SK-N-SH treated with all-trans-retinoic acid at 6 μM for 48 hours (cell line): ENCODE measurements around the gene PPARG.

Source experiments
- ATAC-seq: fragments of 200-7000 bp; cut with Tn5 transposase; 3 replicates; pipeline ENCODE4 v1.9.1; 2020; ENCODE audit warnings: mild to moderate bottlenecking, moderate library complexity
- ARNTL ChIP-seq: fragments of 450-650 bp; formaldehyde crosslinking; IDR thresholded peaks from 2 replicates; pipeline ENCODE4 v1.5.0; 2020; ENCODE audit warnings: low read depth, mild to moderate bottlenecking, moderate library complexity, borderline replicate concordance
- BACH2 ChIP-seq: fragments of 250-450 bp; sonication (Bioruptor Pico); IDR thresholded peaks from 2 replicates; pipeline ENCODE4 v1.9.0; 2021; ENCODE audit warnings: mild to moderate bottlenecking, borderline replicate concordance
- CSDC2 ChIP-seq: fragments of 250-450 bp; sonication (Bioruptor Pico); IDR thresholded peaks from 2 replicates; pipeline ENCODE4 v1.5.0; 2020; ENCODE audit warnings: mild to moderate bottlenecking, moderate library complexity
- ESRRG ChIP-seq: fragments of 250-450 bp; sonication (Bioruptor Pico); IDR thresholded peaks from 2 replicates; pipeline ENCODE4 v1.6.1; 2021; ENCODE audit warnings: mild to moderate bottlenecking
- ISL1 ChIP-seq: fragments of 250-450 bp; sonication (Bioruptor Pico); IDR thresholded peaks from 2 replicates; pipeline ENCODE4 v2.1.2; 2022; ENCODE audit warnings: mild to moderate bottlenecking, moderate library complexity
- OSR1 ChIP-seq: fragments of 250-450 bp; sonication (Bioruptor Pico); IDR thresholded peaks from 2 replicates; pipeline ENCODE4 v1.8.0; 2022; ENCODE audit warnings: moderate library complexity, mild to moderate bottlenecking, inconsistent platforms
- PPARA ChIP-seq: fragments of 250-450 bp; sonication (Bioruptor Pico); IDR thresholded peaks from 2 replicates; pipeline ENCODE4 v1.5.0; 2020; ENCODE audit warnings: mild to moderate bottlenecking, borderline replicate concordance
- SNAI2 ChIP-seq: fragments of 250-450 bp; sonication (Bioruptor Pico); IDR thresholded peaks from 2 replicates; pipeline ENCODE4 v1.5.0; 2020; ENCODE audit warnings: mild to moderate bottlenecking, moderate library complexity
- TCF4 ChIP-seq: fragments of 250-450 bp; sonication (Bioruptor Pico); IDR thresholded peaks from 2 replicates; pipeline ENCODE4 v1.8.0; 2021; ENCODE audit warnings: mild to moderate bottlenecking, moderate library complexity, borderline replicate concordance
- TOX ChIP-seq: fragments of 250-450 bp; sonication (Bioruptor Pico); IDR thresholded peaks from 2 replicates; pipeline ENCODE4 v1.8.0; 2021; ENCODE audit warnings: mild to moderate bottlenecking, moderate library complexity, borderline replicate concordance
- ZC3H10 ChIP-seq: fragments of 250-450 bp; sonication (Bioruptor Pico); IDR thresholded peaks from 2 replicates; pipeline ENCODE4 v1.5.1; 2021; ENCODE audit warnings: mild to moderate bottlenecking, moderate library complexity
- ZNF565 ChIP-seq: fragments of 450-650 bp; formaldehyde crosslinking; conservative IDR thresholded peaks from 2 replicates; pipeline ENCODE4 v1.5.0; 2020; ENCODE audit warnings: low read depth, mild to moderate bottlenecking, moderate library complexity
- ZNF70 ChIP-seq: fragments of 450-650 bp; formaldehyde crosslinking; IDR thresholded peaks from 2 replicates; pipeline ENCODE4 v1.5.0; 2020; ENCODE audit warnings: mild to moderate bottlenecking, moderate library complexity
- ZNF8 ChIP-seq: fragments of 450-650 bp; formaldehyde crosslinking; IDR thresholded peaks from 2 replicates; pipeline ENCODE4 v1.5.0; 2020; ENCODE audit warnings: mild to moderate bottlenecking, moderate library complexity
- TF ChIP-seq, protein P1 (sequence below): fragments of 250-450 bp; sonication (Bioruptor Pico); IDR thresholded peaks from 2 replicates; pipeline ENCODE4 v1.5.1; 2021; ENCODE audit warnings: mild to moderate bottlenecking, moderate library complexity
- TF ChIP-seq, protein P2 (sequence below): fragments of 250-450 bp; sonication (Bioruptor Pico); IDR thresholded peaks from 2 replicates; pipeline ENCODE4 v1.5.1; 2020; ENCODE audit warnings: low read depth, mild to moderate bottlenecking, moderate library complexity
- TF ChIP-seq, protein P3 (sequence below): fragments of 250-450 bp; sonication (Bioruptor Pico); IDR thresholded peaks from 2 replicates; pipeline ENCODE4 v1.5.0; 2020; ENCODE audit warnings: mild to moderate bottlenecking, moderate library complexity
- TF ChIP-seq, protein P4 (sequence below): fragments of 250-450 bp; sonication (Bioruptor Pico); IDR thresholded peaks from 2 replicates; pipeline ENCODE4 v1.8.0; 2020; ENCODE audit warnings: mild to moderate bottlenecking, moderate library complexity, borderline replicate concordance
- TF ChIP-seq, protein P5 (sequence below): fragments of 250-450 bp; sonication (Bioruptor Pico); IDR thresholded peaks from 2 replicates; pipeline ENCODE4 v1.8.0; 2021; ENCODE audit warnings: low read depth, mild to moderate bottlenecking, moderate library complexity, borderline replicate concordance

The PPARG gene

DNA sequence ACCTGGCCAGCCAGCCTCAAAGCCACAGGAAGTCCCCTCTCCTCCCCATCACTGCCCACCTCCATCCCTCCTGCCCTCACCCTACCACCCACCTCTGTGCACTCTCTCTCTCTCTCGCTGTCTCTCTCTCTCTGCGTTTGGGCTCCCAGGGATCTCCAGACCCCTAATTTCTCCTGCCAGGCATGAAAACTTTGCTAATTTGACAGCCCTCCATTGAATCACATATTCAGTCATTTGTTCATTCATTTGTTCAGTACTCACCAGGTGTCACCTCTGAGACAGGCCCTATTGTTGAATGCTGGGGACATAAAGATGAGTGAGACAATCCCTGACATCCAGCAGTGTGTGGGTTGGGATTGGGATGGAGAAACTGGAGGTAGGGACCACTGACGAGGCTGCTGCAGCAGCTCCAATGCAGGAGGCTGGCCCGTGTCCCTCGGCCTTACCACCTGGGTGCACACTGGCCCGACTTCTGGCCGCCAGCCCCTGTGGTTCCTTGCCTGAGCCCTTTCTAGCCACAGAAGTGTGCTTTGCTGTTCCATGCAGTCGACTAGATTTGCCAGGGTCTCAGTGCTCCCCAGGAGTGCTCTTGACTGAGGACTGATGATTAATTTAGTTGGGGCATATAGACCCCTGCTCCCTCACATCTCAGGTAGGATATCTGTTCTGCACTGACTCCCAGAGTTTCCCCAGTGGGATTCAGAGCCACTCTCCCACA is 156.8 kb downstream of the PPARG start:
- TF ChIP-seq, protein P1, sequence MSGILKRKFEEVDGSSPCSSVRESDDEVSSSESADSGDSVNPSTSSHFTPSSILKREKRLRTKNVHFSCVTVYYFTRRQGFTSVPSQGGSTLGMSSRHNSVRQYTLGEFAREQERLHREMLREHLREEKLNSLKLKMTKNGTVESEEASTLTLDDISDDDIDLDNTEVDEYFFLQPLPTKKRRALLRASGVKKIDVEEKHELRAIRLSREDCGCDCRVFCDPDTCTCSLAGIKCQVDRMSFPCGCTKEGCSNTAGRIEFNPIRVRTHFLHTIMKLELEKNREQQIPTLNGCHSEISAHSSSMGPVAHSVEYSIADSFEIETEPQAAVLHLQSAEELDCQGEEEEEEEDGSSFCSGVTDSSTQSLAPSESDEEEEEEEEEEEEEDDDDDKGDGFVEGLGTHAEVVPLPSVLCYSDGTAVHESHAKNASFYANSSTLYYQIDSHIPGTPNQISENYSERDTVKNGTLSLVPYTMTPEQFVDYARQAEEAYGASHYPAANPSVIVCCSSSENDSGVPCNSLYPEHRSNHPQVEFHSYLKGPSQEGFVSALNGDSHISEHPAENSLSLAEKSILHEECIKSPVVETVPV: no peak
- no peak for TF ChIP-seq ARNTL (CRISPR knock-in tag)
- TF ChIP-seq, protein P2, sequence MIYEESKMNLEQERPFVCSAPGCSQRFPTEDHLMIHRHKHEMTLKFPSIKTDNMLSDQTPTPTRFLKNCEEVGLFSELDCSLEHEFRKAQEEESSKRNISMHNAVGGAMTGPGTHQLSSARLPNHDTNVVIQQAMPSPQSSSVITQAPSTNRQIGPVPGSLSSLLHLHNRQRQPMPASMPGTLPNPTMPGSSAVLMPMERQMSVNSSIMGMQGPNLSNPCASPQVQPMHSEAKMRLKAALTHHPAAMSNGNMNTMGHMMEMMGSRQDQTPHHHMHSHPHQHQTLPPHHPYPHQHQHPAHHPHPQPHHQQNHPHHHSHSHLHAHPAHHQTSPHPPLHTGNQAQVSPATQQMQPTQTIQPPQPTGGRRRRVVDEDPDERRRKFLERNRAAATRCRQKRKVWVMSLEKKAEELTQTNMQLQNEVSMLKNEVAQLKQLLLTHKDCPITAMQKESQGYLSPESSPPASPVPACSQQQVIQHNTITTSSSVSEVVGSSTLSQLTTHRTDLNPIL: no peak
- TF ChIP-seq ZNF565 (CRISPR knock-in tag): no peak
- no peak for TF ChIP-seq TOX
- no peak for TF ChIP-seq CSDC2
- TF ChIP-seq PPARA (CRISPR knock-in tag): no peak
- no peak for TF ChIP-seq ESRRG (CRISPR knock-in tag)
- no peak for TF ChIP-seq OSR1
- no peak for ATAC-seq

DNA sequence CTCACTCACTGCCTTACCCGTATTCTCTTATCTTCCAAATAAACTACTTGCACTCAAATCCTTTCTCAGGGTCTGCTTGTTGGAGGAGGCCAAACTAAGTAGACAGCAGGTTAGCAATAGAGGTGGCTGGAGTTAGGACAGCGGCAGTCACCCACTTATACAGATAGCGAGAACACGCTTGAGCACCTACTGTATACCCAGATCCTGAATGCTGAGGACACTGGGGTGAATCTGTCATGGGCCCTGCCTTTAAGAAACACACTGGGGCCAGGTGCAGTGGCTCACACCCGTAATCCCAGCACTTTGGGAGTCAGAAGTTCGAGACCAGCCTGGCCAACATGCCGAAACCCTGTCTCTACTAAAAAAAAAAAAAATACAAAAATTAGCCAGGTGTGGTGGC is 157.4 kb downstream of the PPARG start:
- TF ChIP-seq, protein P1: no peak
- TF ChIP-seq, protein P3, sequence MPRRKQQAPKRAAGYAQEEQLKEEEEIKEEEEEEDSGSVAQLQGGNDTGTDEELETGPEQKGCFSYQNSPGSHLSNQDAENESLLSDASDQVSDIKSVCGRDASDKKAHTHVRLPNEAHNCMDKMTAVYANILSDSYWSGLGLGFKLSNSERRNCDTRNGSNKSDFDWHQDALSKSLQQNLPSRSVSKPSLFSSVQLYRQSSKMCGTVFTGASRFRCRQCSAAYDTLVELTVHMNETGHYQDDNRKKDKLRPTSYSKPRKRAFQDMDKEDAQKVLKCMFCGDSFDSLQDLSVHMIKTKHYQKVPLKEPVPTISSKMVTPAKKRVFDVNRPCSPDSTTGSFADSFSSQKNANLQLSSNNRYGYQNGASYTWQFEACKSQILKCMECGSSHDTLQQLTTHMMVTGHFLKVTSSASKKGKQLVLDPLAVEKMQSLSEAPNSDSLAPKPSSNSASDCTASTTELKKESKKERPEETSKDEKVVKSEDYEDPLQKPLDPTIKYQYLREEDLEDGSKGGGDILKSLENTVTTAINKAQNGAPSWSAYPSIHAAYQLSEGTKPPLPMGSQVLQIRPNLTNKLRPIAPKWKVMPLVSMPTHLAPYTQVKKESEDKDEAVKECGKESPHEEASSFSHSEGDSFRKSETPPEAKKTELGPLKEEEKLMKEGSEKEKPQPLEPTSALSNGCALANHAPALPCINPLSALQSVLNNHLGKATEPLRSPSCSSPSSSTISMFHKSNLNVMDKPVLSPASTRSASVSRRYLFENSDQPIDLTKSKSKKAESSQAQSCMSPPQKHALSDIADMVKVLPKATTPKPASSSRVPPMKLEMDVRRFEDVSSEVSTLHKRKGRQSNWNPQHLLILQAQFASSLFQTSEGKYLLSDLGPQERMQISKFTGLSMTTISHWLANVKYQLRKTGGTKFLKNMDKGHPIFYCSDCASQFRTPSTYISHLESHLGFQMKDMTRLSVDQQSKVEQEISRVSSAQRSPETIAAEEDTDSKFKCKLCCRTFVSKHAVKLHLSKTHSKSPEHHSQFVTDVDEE (CRISPR knock-in tag): no peak
- TF ChIP-seq ZC3H10 (CRISPR knock-in tag): no peak
- TF ChIP-seq BACH2 (CRISPR knock-in tag): no peak
- TF ChIP-seq SNAI2 (CRISPR knock-in tag): no peak
- no peak for TF ChIP-seq ZNF70 (CRISPR knock-in tag)
- TF ChIP-seq, protein P4, sequence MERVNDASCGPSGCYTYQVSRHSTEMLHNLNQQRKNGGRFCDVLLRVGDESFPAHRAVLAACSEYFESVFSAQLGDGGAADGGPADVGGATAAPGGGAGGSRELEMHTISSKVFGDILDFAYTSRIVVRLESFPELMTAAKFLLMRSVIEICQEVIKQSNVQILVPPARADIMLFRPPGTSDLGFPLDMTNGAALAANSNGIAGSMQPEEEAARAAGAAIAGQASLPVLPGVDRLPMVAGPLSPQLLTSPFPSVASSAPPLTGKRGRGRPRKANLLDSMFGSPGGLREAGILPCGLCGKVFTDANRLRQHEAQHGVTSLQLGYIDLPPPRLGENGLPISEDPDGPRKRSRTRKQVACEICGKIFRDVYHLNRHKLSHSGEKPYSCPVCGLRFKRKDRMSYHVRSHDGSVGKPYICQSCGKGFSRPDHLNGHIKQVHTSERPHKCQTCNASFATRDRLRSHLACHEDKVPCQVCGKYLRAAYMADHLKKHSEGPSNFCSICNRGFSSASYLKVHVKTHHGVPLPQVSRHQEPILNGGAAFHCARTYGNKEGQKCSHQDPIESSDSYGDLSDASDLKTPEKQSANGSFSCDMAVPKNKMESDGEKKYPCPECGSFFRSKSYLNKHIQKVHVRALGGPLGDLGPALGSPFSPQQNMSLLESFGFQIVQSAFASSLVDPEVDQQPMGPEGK (CRISPR knock-in tag): no peak
- no peak for TF ChIP-seq ISL1 (CRISPR knock-in tag)
- no peak for TF ChIP-seq TCF4
- TF ChIP-seq, protein P2: no peak
- TF ChIP-seq, protein P5, sequence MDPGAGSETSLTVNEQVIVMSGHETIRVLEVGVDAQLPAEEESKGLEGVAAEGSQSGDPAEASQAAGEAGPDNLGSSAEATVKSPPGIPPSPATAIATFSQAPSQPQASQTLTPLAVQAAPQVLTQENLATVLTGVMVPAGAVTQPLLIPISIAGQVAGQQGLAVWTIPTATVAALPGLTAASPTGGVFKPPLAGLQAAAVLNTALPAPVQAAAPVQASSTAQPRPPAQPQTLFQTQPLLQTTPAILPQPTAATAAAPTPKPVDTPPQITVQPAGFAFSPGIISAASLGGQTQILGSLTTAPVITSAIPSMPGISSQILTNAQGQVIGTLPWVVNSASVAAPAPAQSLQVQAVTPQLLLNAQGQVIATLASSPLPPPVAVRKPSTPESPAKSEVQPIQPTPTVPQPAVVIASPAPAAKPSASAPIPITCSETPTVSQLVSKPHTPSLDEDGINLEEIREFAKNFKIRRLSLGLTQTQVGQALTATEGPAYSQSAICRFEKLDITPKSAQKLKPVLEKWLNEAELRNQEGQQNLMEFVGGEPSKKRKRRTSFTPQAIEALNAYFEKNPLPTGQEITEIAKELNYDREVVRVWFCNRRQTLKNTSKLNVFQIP (CRISPR knock-in tag): no peak
- TF ChIP-seq ZNF8 (CRISPR knock-in tag): no peak
- no peak for TF ChIP-seq PPARA (CRISPR knock-in tag)
- no peak for ATAC-seq
